HepG2 (cell line): ENCODE data around the gene BCDIN3D. TPM values are rescaled to one million over a fixed set of nuclear protein-coding genes. Genes with fewer than 3 reads are reported as not detected.

Experiments used
- E2F2 ChIP-seq: sonication (generic); formaldehyde crosslinking; IDR thresholded peaks from 2 replicates; pipeline ENCODE4 v1.4.0; 2020; ENCODE audit warnings: missing genetic modification reagents, borderline replicate concordance
- ELF1 ChIP-seq: sonication (generic); formaldehyde crosslinking; IDR thresholded peaks from 2 replicates; pipeline ENCODE4 v1.4.0; 2020; ENCODE audit warnings: missing genetic modification reagents
- FLYWCH1 ChIP-seq: sonication (generic); formaldehyde crosslinking; IDR thresholded peaks from 2 replicates; pipeline ENCODE4 v1.8.1; 2023; ENCODE audit warnings: mild to moderate bottlenecking, missing genetic modification reagents
- HNRNPH1 ChIP-seq: fragments of 200-400 bp; formaldehyde crosslinking; optimal IDR thresholded peaks from 2 replicates; pipeline ENCODE3; 2017; ENCODE audit warnings: mild to moderate bottlenecking, low read depth, low read length
- KAT2B ChIP-seq: fragments of 150-350 bp; IDR thresholded peaks from 2 replicates; pipeline ENCODE4 v1.6.1; 2014; ENCODE audit warnings: low read depth, low read length, borderline replicate concordance
- PATZ1 ChIP-seq: sonication (generic); formaldehyde crosslinking; IDR thresholded peaks from 2 replicates; pipeline ENCODE4 v1.4.0; 2020; ENCODE audit warnings: missing genetic modification reagents
- POLR2AphosphoS5 ChIP-seq: IDR thresholded peaks from 2 replicates; pipeline ENCODE4 v1.6.1; 2012; ENCODE audit warnings: low read depth, low read length
- TEAD2 ChIP-seq: sonication (generic); formaldehyde crosslinking; IDR thresholded peaks from 2 replicates; pipeline ENCODE4 v1.9.0; 2021; ENCODE audit warnings: missing genetic modification reagents
- THAP11 ChIP-seq: IDR thresholded peaks from 2 replicates; pipeline ENCODE4 v1.6.1; 2016; ENCODE audit warnings: missing biosample characterization, missing genetic modification reagents
- WIZ ChIP-seq: sonication (generic); formaldehyde crosslinking; IDR thresholded peaks from 2 replicates; pipeline ENCODE4 v1.5.1; 2020; ENCODE audit warnings: mild to moderate bottlenecking, missing genetic modification reagents
- ZBTB21 ChIP-seq: sonication (generic); formaldehyde crosslinking; IDR thresholded peaks from 2 replicates; pipeline ENCODE4 v1.4.0; 2020; ENCODE audit warnings: missing genetic modification reagents
- ZEB1 ChIP-seq: IDR thresholded peaks from 2 replicates; pipeline ENCODE4 v1.6.1; 2012; ENCODE audit warnings: mild to moderate bottlenecking, low read depth, inconsistent platforms; ENCODE audit not compliant: insufficient replicate concordance
- ZFP36 ChIP-seq: fragments of 150-350 bp; IDR thresholded peaks from 2 replicates; pipeline ENCODE4 v1.6.1; 2018; ENCODE audit warnings: borderline replicate concordance, low read length, low read depth; ENCODE audit not compliant: partially characterized antibody
- ZKSCAN8 ChIP-seq: IDR thresholded peaks from 2 replicates; pipeline ENCODE4 v1.6.1; 2016; ENCODE audit warnings: borderline replicate concordance, missing genetic modification reagents, missing compliant biosample characterization
- ZNF333 ChIP-seq: sonication (generic); formaldehyde crosslinking; IDR thresholded peaks from 2 replicates; pipeline ENCODE4 v1.4.0; 2020; ENCODE audit warnings: mild to moderate bottlenecking, missing genetic modification reagents, borderline replicate concordance
- ZNF432 ChIP-seq: sonication (generic); formaldehyde crosslinking; IDR thresholded peaks from 2 replicates; pipeline ENCODE4 v1.5.0; 2020; ENCODE audit warnings: missing genetic modification reagents, mild to moderate bottlenecking, borderline replicate concordance
- ZNF530 ChIP-seq: sonication (generic); formaldehyde crosslinking; IDR thresholded peaks from 2 replicates; pipeline ENCODE4 v1.5.0; 2020; ENCODE audit warnings: low read depth, mild to moderate bottlenecking, missing genetic modification reagents
- ZNF552 ChIP-seq: sonication (generic); formaldehyde crosslinking; IDR thresholded peaks from 2 replicates; pipeline ENCODE4 v1.9.0; 2022; ENCODE audit warnings: missing genetic modification reagents, mild to moderate bottlenecking, borderline replicate concordance
- ZNF589 ChIP-seq: sonication (generic); formaldehyde crosslinking; conservative IDR thresholded peaks from 2 replicates; pipeline ENCODE4 v1.8.0; 2022; ENCODE audit warnings: mild to moderate bottlenecking, moderate library complexity, missing genetic modification reagents
- ZNF652 ChIP-seq: IDR thresholded peaks from 2 replicates; pipeline ENCODE4 v1.6.1; 2016; ENCODE audit warnings: low read depth, borderline replicate concordance
- ZNF709 ChIP-seq: sonication (generic); formaldehyde crosslinking; IDR thresholded peaks from 2 replicates; pipeline ENCODE4 v1.5.0; 2020; ENCODE audit warnings: mild to moderate bottlenecking, missing genetic modification reagents
- polyA plus RNA-seq, 8 experiments: library from polyadenylated mRNA; depleted of rRNA in 3 of 8; stranded (reverse) in 7 of 8; unstranded in 1 of 8; fragments of >200 nt; fragmentation: Illumina TruSeq in 4 of 8; extraction: Trizol in 4 of 8; gene quantifications; 2 replicates each; pipeline versions ENCODE4 v1.2.1 to v1.2.3, GENCODE V29; 2011 to 2016; ENCODE audit warnings: low read depth in 4 of 8, missing spikeins in 1 of 8, mixed read lengths in 1 of 8; ENCODE audit not compliant: insufficient read depth in 1 of 8
- total RNA-seq, 5 experiments: library from RNA; depleted of rRNA; stranded (reverse); fragments of >200 nt; fragmentation: Illumina TruSeq; extraction: Trizol; gene quantifications; 2 replicates each; pipeline ENCODE4 v1.2.3, GENCODE V29; 2016; ENCODE audit warnings: low read depth in 1 of 5
- TF ChIP-seq, protein P1 (sequence below): sonication (generic); formaldehyde crosslinking; IDR thresholded peaks from 2 replicates; pipeline ENCODE4 v1.4.0; 2020; ENCODE audit warnings: missing genetic modification reagents

BCDIN3D gene
- total and polyA plus RNA-seq, 2 of the 13 experiments (the other 11 are each of a cell fraction or from before 2014, with no cell fraction given) = 2.2 to 2.5 TPM

DNA sequence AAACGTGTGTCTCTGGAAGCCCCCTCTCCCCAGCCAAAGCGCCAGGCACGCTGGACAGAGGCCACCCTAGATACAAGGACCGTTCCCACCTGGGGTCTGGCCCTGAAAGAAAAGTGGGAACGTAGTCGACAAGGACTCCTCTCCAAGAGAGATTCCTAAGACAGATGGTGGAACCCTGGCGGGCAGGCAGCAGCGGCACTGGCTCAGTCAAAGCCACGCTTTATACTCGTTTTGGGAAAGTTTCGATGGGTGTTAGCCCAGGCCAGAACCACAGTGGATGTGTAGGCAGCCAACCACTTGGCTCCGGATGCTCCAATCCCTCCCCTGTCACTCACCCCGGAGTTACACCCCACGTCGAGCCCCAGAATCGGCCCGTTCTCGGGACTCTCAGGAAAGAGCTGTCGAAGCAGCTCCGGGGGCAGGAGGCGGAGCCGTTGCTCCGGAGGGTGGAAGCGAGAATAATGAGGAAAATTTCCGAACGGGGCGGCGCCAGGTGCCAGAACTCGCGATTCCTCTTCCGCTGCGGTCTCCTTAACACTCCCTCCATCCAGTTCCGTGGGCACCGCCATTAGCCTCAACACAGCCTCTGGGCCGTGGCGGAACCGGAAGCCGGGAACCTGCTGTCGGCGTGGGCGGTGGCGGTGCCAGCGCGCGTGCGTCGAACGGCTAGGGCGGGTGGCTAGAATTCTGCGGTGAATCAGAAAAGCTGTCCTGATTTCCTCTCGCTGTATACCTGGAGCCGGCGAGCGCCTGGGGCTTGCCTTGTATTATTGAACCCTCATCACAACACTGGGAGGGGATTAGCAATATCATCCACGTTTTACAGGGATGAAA lies at the start of gene BCDIN3D (continued):
- 0 out of 2 replicates have a peak, but pooled peaks have one; percentile 35 for TF ChIP-seq ZNF432 (CRISPR knock-in tag)
- TF ChIP-seq HNRNPH1 = no peak
- peak; percentile 93 for TF ChIP-seq ELF1 (CRISPR knock-in tag)
- TF ChIP-seq, protein P1, sequence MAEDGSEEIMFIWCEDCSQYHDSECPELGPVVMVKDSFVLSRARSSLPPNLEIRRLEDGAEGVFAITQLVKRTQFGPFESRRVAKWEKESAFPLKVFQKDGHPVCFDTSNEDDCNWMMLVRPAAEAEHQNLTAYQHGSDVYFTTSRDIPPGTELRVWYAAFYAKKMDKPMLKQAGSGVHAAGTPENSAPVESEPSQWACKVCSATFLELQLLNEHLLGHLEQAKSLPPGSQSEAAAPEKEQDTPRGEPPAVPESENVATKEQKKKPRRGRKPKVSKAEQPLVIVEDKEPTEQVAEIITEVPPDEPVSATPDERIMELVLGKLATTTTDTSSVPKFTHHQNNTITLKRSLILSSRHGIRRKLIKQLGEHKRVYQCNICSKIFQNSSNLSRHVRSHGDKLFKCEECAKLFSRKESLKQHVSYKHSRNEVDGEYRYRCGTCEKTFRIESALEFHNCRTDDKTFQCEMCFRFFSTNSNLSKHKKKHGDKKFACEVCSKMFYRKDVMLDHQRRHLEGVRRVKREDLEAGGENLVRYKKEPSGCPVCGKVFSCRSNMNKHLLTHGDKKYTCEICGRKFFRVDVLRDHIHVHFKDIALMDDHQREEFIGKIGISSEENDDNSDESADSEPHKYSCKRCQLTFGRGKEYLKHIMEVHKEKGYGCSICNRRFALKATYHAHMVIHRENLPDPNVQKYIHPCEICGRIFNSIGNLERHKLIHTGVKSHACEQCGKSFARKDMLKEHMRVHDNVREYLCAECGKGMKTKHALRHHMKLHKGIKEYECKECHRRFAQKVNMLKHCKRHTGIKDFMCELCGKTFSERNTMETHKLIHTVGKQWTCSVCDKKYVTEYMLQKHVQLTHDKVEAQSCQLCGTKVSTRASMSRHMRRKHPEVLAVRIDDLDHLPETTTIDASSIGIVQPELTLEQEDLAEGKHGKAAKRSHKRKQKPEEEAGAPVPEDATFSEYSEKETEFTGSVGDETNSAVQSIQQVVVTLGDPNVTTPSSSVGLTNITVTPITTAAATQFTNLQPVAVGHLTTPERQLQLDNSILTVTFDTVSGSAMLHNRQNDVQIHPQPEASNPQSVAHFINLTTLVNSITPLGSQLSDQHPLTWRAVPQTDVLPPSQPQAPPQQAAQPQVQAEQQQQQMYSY (CRISPR knock-in tag) = peak; percentile 45; the same call in 1 of the 2 replicates
- TF ChIP-seq ZNF530 (CRISPR knock-in tag) = peak; percentile 30; the same call in 1 of the 2 replicates
- TF ChIP-seq ZNF709 (CRISPR knock-in tag) = peak; percentile 28; the same call in 1 of the 2 replicates
- TF ChIP-seq ZBTB21 (CRISPR knock-in tag) = no peak
- 0 out of 2 replicates have a peak, but pooled peaks have one; percentile 59 for TF ChIP-seq E2F2 (CRISPR knock-in tag)
- no peak for TF ChIP-seq KAT2B
- TF ChIP-seq ZNF652 (CRISPR knock-in tag) = no peak
- peak; percentile 53 for TF ChIP-seq PATZ1 (CRISPR knock-in tag)
- TF ChIP-seq ZNF589 (CRISPR knock-in tag) = no peak
- no peak for TF ChIP-seq ZFP36
- peak; percentile 94 for TF ChIP-seq WIZ (CRISPR knock-in tag)
- TF ChIP-seq ZKSCAN8 (CRISPR knock-in tag) = no peak
- TF ChIP-seq ZNF552 (CRISPR knock-in tag) = no peak
- TF ChIP-seq FLYWCH1 (CRISPR knock-in tag) = no peak
- TF ChIP-seq TEAD2 = no peak
- TF ChIP-seq POLR2AphosphoS5 = peak; percentile 91
- TF ChIP-seq THAP11 (CRISPR knock-in tag) = peak; percentile 83
- TF ChIP-seq ZEB1 = no peak
- peak; percentile 67; the same call in 1 of the 2 replicates for TF ChIP-seq ZNF333
